Measurements from ENCODE around the gene HP. TPM values are rescaled to one million over a fixed set of nuclear protein-coding genes. Genes with fewer than 3 reads are reported as not detected.

HP gene
- total and polyA plus RNA-seq, 2 of the 13 experiments (the other 11 are each of a cell fraction or from before 2014, with no cell fraction given) = 387 to 524 TPM

GRCh38 chr16:72023962-72024361 lies 30.3 kb upstream of the HP start (continued):
- peak; percentile 20; the same call in 1 of the 2 replicates for TF ChIP-seq DRAP1 (CRISPR knock-in tag; IDR thresholded peaks at IDR 0.05)
- TF ChIP-seq ZSCAN9 (CRISPR knock-in tag; IDR thresholded peaks at IDR 0.05; ENCODE audit: borderline replicate concordance) = 0 out of 2 replicates have a peak, but pooled peaks have one; percentile 16
- TF ChIP-seq MAFF (IDR thresholded peaks at IDR 0.05; ENCODE audit: low read depth, low read length) = peak; percentile 76
- TF ChIP-seq ARHGAP35 (CRISPR knock-in tag; IDR thresholded peaks at IDR 0.05; ENCODE audit: borderline replicate concordance) = no peak
- TF ChIP-seq ZNF792 (CRISPR knock-in tag; IDR thresholded peaks at IDR 0.05) = 0 out of 2 replicates have a peak, but pooled peaks have one; percentile 30
- TF ChIP-seq ZNF839 (CRISPR knock-in tag; IDR thresholded peaks at IDR 0.05; ENCODE audit: borderline replicate concordance) = no peak
- peak; percentile 79 for TF ChIP-seq ZNF687 (CRISPR knock-in tag; IDR thresholded peaks at IDR 0.05)
- peak; percentile 79 to 83 for TF ChIP-seq MAFK (conservative IDR thresholded peaks at IDR 0.05 in 1 of 2, IDR thresholded peaks at IDR 0.05 in 1 of 2; ENCODE audit: low read length in 2 of 2)
- peak; percentile 31; the same call in 1 of the 2 replicates for TF ChIP-seq ZFX (CRISPR knock-in tag; IDR thresholded peaks at IDR 0.05; ENCODE audit: low read depth)
- no peak for TF ChIP-seq BHLHE40 (IDR thresholded peaks at IDR 0.05; ENCODE audit: low read length)
- peak; percentile 62 for TF ChIP-seq SALL1 (CRISPR knock-in tag; IDR thresholded peaks at IDR 0.05)
- TF ChIP-seq ZBTB38 (CRISPR knock-in tag; IDR thresholded peaks at IDR 0.05) = peak; percentile 95
- no peak for TF ChIP-seq ZFP37 (CRISPR knock-in tag; IDR thresholded peaks at IDR 0.05; ENCODE audit: borderline replicate concordance)
- TF ChIP-seq SP5 (CRISPR knock-in tag; IDR thresholded peaks at IDR 0.05; ENCODE audit: borderline replicate concordance, low read depth) = no peak
- no peak for TF ChIP-seq TBL1XR1 (IDR thresholded peaks at IDR 0.05; ENCODE audit: borderline replicate concordance, low read length, partially characterized antibody)
- TF ChIP-seq ZNF343 (CRISPR knock-in tag; IDR thresholded peaks at IDR 0.05) = no peak
- no peak for TF ChIP-seq MEIS2 (CRISPR knock-in tag; IDR thresholded peaks at IDR 0.05)
- no peak for TF ChIP-seq KAT7 (CRISPR knock-in tag; IDR thresholded peaks at IDR 0.05; ENCODE audit: borderline replicate concordance)
- TF ChIP-seq NFYC (CRISPR knock-in tag; IDR thresholded peaks at IDR 0.05) = no peak
- TF ChIP-seq MED1 (CRISPR knock-in tag; IDR thresholded peaks at IDR 0.05) = peak; percentile 59; the same call in 1 of the 2 replicates
- TF ChIP-seq SIX1 (CRISPR knock-in tag; IDR thresholded peaks at IDR 0.05; ENCODE audit: borderline replicate concordance) = no peak
- peak; percentile 63 for TF ChIP-seq BCL6 (CRISPR knock-in tag; IDR thresholded peaks at IDR 0.05)
- peak; percentile 78 for TF ChIP-seq HOXA3 (CRISPR knock-in tag; IDR thresholded peaks at IDR 0.05)
- peak; percentile 35; the same call in 1 of the 2 replicates for TF ChIP-seq FOXP4 (CRISPR knock-in tag; IDR thresholded peaks at IDR 0.05)
- TF ChIP-seq CBX2 (IDR thresholded peaks at IDR 0.05; ENCODE audit: low read depth, low read length) = no peak
- TF ChIP-seq CBX2 (CRISPR knock-in tag; IDR thresholded peaks at IDR 0.05; ENCODE audit: low read depth) = no peak
- no peak for TF ChIP-seq MAZ (IDR thresholded peaks at IDR 0.05; ENCODE audit: borderline replicate concordance, low read depth, low read length)
- no peak for TF ChIP-seq MAZ (CRISPR knock-in tag; IDR thresholded peaks at IDR 0.05; ENCODE audit: low read depth)

Data from HepG2 (cell line).